ENCODE results near the gene ASCC3.

DNA sequence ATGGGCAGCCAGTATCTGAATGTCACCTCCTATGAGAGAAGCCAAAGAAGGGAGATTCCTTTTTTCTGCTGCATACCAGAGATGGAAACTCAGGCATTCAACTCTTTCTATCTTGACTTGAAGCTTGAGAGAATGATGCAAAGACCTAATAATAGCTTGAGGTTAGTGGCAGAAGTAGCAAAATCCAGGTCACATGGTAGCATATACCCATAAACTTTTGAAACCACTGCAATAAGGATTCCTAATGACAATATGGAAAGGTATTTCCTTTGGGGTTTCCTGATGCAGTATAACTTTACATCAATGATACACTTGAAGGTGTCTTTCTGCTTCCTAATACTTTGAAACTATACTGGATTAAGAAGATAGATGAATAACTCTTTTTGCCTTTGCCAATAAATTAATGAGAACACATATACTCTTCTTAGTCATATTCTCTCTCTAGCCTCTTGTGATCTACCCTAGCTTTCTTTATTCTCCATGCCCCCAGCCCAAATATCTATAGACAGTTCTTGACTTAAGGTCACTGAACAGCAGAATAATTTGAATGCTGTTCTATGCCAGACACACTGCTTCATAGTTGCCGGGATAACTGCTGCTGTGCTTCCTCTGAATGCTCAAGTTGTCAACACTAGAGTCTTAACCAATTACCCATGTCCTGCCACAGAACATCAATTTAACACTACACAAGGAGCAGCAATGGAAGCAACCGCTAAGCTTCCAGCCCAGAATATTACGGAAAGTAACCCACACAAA, 260.9 kb downstream of the ASCC3 start:
- TF ChIP-seq, protein P1, sequence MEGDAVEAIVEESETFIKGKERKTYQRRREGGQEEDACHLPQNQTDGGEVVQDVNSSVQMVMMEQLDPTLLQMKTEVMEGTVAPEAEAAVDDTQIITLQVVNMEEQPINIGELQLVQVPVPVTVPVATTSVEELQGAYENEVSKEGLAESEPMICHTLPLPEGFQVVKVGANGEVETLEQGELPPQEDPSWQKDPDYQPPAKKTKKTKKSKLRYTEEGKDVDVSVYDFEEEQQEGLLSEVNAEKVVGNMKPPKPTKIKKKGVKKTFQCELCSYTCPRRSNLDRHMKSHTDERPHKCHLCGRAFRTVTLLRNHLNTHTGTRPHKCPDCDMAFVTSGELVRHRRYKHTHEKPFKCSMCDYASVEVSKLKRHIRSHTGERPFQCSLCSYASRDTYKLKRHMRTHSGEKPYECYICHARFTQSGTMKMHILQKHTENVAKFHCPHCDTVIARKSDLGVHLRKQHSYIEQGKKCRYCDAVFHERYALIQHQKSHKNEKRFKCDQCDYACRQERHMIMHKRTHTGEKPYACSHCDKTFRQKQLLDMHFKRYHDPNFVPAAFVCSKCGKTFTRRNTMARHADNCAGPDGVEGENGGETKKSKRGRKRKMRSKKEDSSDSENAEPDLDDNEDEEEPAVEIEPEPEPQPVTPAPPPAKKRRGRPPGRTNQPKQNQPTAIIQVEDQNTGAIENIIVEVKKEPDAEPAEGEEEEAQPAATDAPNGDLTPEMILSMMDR (IDR thresholded peaks at IDR 0.05; ENCODE audit: poor library complexity) = no peak
- TF ChIP-seq EZH2phosphoT487 (IDR thresholded peaks at IDR 0.05; ENCODE audit: low read depth, severe bottlenecking, unreplicated experiment) = no peak
- TF ChIP-seq EZH2 (IDR thresholded peaks at IDR 0.05; ENCODE audit: borderline replicate concordance) = no peak

All from hepatocyte (in vitro differentiated cells).